ENCODE results near the gene GSTO1.

The GSTO1 gene

GRCh38 chr10:104277785-104278184 lies 23.1 kb downstream of the GSTO1 start:
- no peak for DNase-seq

- no peak for DNase-seq
Observed at GRCh38 chr10:104279550-104280259, 25.0 kb downstream of the GSTO1 start.

- DNase-seq: no peak
Observed at GRCh38 chr10:104281694-104282093, 27.0 kb downstream of the GSTO1 start.

- DNase-seq: no peak
Observed at GRCh38 chr10:104284846-104285245, 30.2 kb downstream of the GSTO1 start.

- DNase-seq: no peak
Observed at GRCh38 chr10:104286939-104287338, 32.2 kb downstream of the GSTO1 start.

- DNase-seq: no peak
Observed at GRCh38 chr10:104288355-104288754, 33.7 kb downstream of the GSTO1 start.

GRCh38 chr10:104291439-104291951 lies 36.8 kb downstream of the GSTO1 start:
- peak; percentile 88 for DNase-seq

- DNase-seq: peak; percentile 81
Observed at GRCh38 chr10:104293011-104293410, 38.3 kb downstream of the GSTO1 start.

- DNase-seq: no peak
Observed at GRCh38 chr10:104293781-104294321, 39.2 kb downstream of the GSTO1 start.

GRCh38 chr10:104296687-104297436 lies 42.2 kb downstream of the GSTO1 start:
- DNase-seq: no peak

- DNase-seq: peak; percentile 94
Observed at GRCh38 chr10:104297697-104298660, 43.3 kb downstream of the GSTO1 start.

GRCh38 chr10:104299031-104299904 lies 44.6 kb downstream of the GSTO1 start:
- peak; percentile 82 for DNase-seq

- DNase-seq: peak; percentile 98
Observed at GRCh38 chr10:104300002-104300735, 45.5 kb downstream of the GSTO1 start.

GRCh38 chr10:104300736-104301292 lies 46.1 kb downstream of the GSTO1 start:
- peak; percentile 99 for DNase-seq

- DNase-seq: no peak
Observed at GRCh38 chr10:104301907-104302690, 47.4 kb downstream of the GSTO1 start.

- no peak for DNase-seq
Observed at GRCh38 chr10:104303594-104304355, 49.1 kb downstream of the GSTO1 start.

GRCh38 chr10:104304356-104304745 lies 49.7 kb downstream of the GSTO1 start:
- no peak for DNase-seq

- no peak for DNase-seq
Observed at GRCh38 chr10:104304927-104305326, 50.2 kb downstream of the GSTO1 start.

GRCh38 chr10:104306897-104307296 lies 52.2 kb downstream of the GSTO1 start:
- DNase-seq: no peak

All from fibroblast of skin of right biceps (primary cell).